ENCODE measurements around the gene TMEM94. TPM values are rescaled to one million over a fixed set of nuclear protein-coding genes. Genes with fewer than 3 reads are reported as not detected.

TMEM94 gene
- total RNA-seq (2022; extraction: Qiagen RNA extraction), result 36.6 to 51.1 TPM (median 43.7 TPM) in 5 replicates

DNA sequence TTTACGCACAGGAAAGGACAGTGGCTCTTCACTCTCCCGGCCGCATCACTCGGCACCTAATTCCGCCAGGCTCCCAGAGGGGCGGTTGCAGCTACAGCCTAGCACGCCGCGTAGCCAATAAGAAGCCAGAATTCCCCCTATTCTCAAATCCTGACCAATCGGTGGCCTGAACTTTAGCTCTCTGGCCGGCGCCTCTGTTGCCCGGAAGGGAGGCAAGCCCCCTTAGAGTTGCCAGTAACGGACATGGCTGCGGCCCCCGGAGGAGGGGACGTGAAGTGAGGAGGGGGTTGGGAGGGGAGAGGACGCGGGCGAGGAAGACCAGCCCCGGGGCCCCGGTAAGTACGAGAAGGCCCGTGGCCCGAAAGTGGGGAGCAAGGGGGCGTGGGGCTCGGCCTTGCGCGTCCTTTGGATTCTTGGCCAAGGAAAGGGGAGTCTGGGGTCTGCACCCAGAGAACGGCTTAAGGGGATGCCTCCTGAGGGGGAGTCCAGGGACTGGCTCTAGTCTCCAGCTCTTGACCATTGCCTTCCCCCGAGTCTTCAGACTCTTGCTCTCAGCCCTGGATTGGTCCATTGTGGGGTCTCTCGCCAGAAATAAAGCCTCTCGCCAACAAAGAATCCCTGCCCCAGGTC, at the start of gene TMEM94:
TMEM94 (plus strand) TSS at position 219 of the 630 bp plus-strand sequence. CDS start 15,271 bp downstream, outside the sequence.

GRCh38 chr17:75515496-75516254, 59.2 kb downstream of the TMEM94 start, which contains the start of gene CASKIN2:
Gene CASKIN2 (minus strand): TSS chr17:75515537. CDS start chr17:75513804, 1,733 bp downstream.

GRCh38 chr17:75516255-75516618, 59.8 kb downstream of the TMEM94 start, which contains the start of gene TSEN54:
Gene TSEN54 (plus strand): TSS chr17:75516528. CDS start chr17:75516561, 33 bp downstream.

GRCh38 chr17:75524970-75525805, 68.8 kb downstream of the TMEM94 start, which contains the start of gene LLGL2:
Gene LLGL2 (plus strand): TSS chr17:75525697. CDS start chr17:75543427, 17,730 bp downstream.

Other genes with a start within 250 kb of the TMEM94 start
- gene GGA3, start 195.0 kb upstream of the TMEM94 start, total RNA-seq (2022; extraction: Qiagen RNA extraction), result 26.2 to 28.9 TPM (median 28.0 TPM) in 5 replicates
- 143 to 179 TPM (median 172 TPM) in 5 replicates for gene MRPS7, start 194.8 kb upstream of the TMEM94 start, total RNA-seq (2022; extraction: Qiagen RNA extraction)
- 33.7 to 38.5 TPM (median 37.6 TPM) in 5 replicates for gene MIF4GD, start 185.4 kb upstream of the TMEM94 start, total RNA-seq (2022; extraction: Qiagen RNA extraction)
- 17.3 to 18.6 TPM (median 17.9 TPM) in 5 replicates for gene SLC25A19, start 167.2 kb upstream of the TMEM94 start, total RNA-seq (2022; extraction: Qiagen RNA extraction)
- gene GRB2, start 51.0 kb upstream of the TMEM94 start, total RNA-seq (2022; extraction: Qiagen RNA extraction), result 89.5 to 97.6 TPM (median 93.5 TPM) in 5 replicates
- gene CASKIN2, start 58.9 kb downstream of the TMEM94 start, total RNA-seq (2022; extraction: Qiagen RNA extraction), result 9.0 to 13.3 TPM (median 10.1 TPM) in 5 replicates
- gene TSEN54, start 59.9 kb downstream of the TMEM94 start, total RNA-seq (2022; extraction: Qiagen RNA extraction), result 29.6 to 42.0 TPM (median 40.4 TPM) in 5 replicates
- gene LLGL2, start 69.1 kb downstream of the TMEM94 start, total RNA-seq (2022; extraction: Qiagen RNA extraction), result 20.2 to 35.0 TPM (median 30.2 TPM) in 5 replicates
- gene MYO15B, start 131.2 kb downstream of the TMEM94 start, total RNA-seq (2022; extraction: Qiagen RNA extraction), result 34.1 to 57.1 TPM (median 45.1 TPM) in 5 replicates
- gene SMIM5, start 176.8 kb downstream of the TMEM94 start, total RNA-seq (2022; extraction: Qiagen RNA extraction), result 0.59 to 1.1 TPM (median 0.89 TPM) in 5 replicates
- gene RECQL5, start 210.5 kb downstream of the TMEM94 start, total RNA-seq (2022; extraction: Qiagen RNA extraction), result 27.0 to 29.2 TPM (median 28.4 TPM) in 5 replicates
- gene SAP30BP, start 210.7 kb downstream of the TMEM94 start, total RNA-seq (2022; extraction: Qiagen RNA extraction), result 116 to 146 TPM (median 124 TPM) in 5 replicates